AG04450 (cell line): Measurements from ENCODE around the gene CLNK. TPM values are rescaled to one million over a fixed set of nuclear protein-coding genes. Genes with fewer than 3 reads are reported as not detected.
A peak's percentile ranks its signal among the peaks of the same experiment; 100 is the strongest.

Experiments used
- CTCF ChIA-PET: fragments of 300-600, 350-600 bp; formaldehyde crosslinking; extraction: SDS; loops from one replicate; lab custom pipeline; 2022; ENCODE audit warnings: antibody characterized with exemption, inconsistent platforms; lab: Charles Lee
- POLR2A ChIA-PET: fragments of 350-600 bp; formaldehyde crosslinking; extraction: SDS; loops from one replicate; lab custom pipeline; 2021; ENCODE audit warnings: antibody characterized with exemption, inconsistent platforms; lab: Yijun Ruan, JAX
- DNase-seq: peaks from one replicate; pipeline ENCODE4 v3.0.0-alpha.2; 2011; ENCODE audit warnings: low read depth, low spot score
- H3K27ac ChIP-seq: one replicate; pipeline ENCODE4 v1.5.1; 2012; ENCODE audit warnings: low read depth, low read length, control low read depth
- H3K27me3 ChIP-seq: one replicate; pipeline ENCODE4 v1.6.0; 2012; ENCODE audit warnings: low read length; ENCODE audit not compliant: control insufficient read depth, insufficient read depth
- H3K4me3 ChIP-seq: 2 replicates; pipeline ENCODE4 v1.5.1; 2011; ENCODE audit warnings: mild to moderate bottlenecking, low read depth, low read length, control low read depth
- H3K9me3 ChIP-seq: 2 replicates; pipeline ENCODE4 v1.5.1; 2012; ENCODE audit warnings: low read length; ENCODE audit not compliant: control insufficient read depth, insufficient read depth
- CTCF ChIP-seq: IDR thresholded peaks from 2 replicates; pipeline ENCODE4 v1.5.1; 2011; ENCODE audit warnings: low read depth, low read length, control low read depth, inconsistent platforms
- polyA plus RNA-seq: library from polyadenylated mRNA; depleted of rRNA; stranded (reverse); fragments of >200 nt; gene quantifications from 2 replicates; pipeline ENCODE4 v1.2.3, GENCODE V29; 2011

CLNK gene
- polyA plus RNA-seq, 1 experiment = not detected

GRCh38 chr4:10461091-10461849, 223.3 kb downstream of the CLNK start:
- peak overlapping the region; percentile 53 for H3K4me3 ChIP-seq
- peaks cover 13% of the 10 kb centered on the region for H3K27me3 ChIP-seq
- peak; percentile 74 for TF ChIP-seq CTCF
- H3K9me3 ChIP-seq = peaks cover 20% of the 10 kb centered on the region
- no peak overlapping the region for H3K27ac ChIP-seq
- no peak for DNase-seq
- ChIA-PET CTCF (interaction anchor here (0.5 to 4.1 kb wide), 28 partner anchors 8 to 1798 kb away, joined by 3 to 29 read pairs (median 4); no protein-coding TSS in a partner anchor), POLR2A (interaction anchor here (0.6 to 1.4 kb wide), 2 partner anchors 344 to 353 kb away, joined by 3 to 5 read pairs; partner anchors contain the start of gene WDR1)

DNA sequence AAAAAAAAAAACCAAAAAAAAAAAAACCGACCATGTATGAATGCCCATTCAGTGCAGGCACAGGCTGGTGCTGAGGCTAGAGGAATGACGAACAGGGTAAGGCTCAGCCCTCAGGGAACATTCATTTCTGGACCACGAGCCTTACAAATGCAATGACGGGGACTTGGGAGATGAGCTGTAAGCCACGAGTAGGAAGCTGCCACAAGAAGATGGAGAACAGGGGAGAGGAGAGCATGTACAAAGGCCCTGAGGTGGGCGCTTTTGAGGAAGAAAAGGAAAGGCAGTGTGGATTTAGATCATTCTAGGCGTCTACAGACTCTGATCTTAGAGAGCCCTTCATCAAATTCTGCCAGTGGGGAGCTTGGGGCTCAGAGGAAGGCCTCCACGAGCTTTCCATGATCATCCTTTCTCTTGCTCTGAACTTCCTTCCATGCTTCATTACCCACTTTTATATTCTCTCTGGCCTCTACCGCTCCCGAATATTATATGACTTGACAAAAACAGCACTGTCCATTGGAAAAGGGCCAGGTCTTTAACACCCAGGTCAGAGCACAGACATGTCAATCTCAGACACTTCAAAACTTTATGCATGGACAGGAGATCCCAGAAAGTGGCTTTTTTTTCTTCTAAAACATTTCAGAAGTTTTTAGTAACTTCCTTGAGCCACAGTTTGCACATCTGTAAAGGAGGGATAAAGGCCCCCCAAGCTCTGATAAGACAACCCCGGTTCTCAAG, 224.1 kb downstream of the CLNK start:
- ChIA-PET POLR2A (interaction anchor here (1.4 kb wide), 1 partner anchor 343 kb away, joined by 5 read pairs; the partner anchor contains the start of gene WDR1), CTCF (interaction anchor here (0.5 to 4.1 kb wide), 25 partner anchors 9 to 571 kb away, joined by 3 to 29 read pairs (median 4); no protein-coding TSS in a partner anchor)
- Histone ChIP-seq H3K4me3 (peak overlapping the region; percentile 46), H3K27me3 (peaks cover 13% of the 10 kb centered on the region), H3K27ac (no peak overlapping the region), H3K9me3 (peaks cover 20% of the 10 kb centered on the region)
- no peak for TF ChIP-seq CTCF
- no peak for DNase-seq

- no peak for DNase-seq
- H3K27me3 ChIP-seq = peaks cover 13% of the 10 kb centered on the region
- CTCF ChIA-PET = interaction anchor here (2.0 kb wide), 1 partner anchor 79 kb away, joined by 5 read pairs; no protein-coding TSS in a partner anchor
Measured at GRCh38 chr4:10459305-10459704, 225.3 kb downstream of the CLNK start.

DNA sequence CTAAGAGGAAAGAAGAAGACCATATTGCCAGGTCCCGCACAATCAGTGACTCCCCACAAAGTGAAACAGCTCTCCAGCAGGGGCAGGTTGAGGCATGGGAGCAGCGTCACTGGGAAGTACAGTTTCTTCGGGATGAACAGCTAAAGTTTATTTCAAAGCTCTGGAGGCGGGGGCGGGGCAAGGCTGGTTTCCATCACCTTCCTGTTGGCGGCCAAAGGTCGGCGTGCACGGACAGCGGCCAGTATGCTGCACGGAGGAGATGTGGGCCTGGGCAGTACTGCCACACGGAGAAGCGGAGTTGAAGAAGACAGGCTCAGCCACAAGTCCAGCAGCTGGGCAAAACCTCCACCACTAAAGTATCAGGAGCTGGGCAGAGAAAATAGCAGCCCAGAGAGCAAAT, 226.4 kb downstream of the CLNK start:
- peaks cover 20% of the 10 kb centered on the region for H3K9me3 ChIP-seq
- H3K27me3 ChIP-seq = peaks cover 12% of the 10 kb centered on the region
- no peak overlapping the region for H3K4me3 ChIP-seq
- DNase-seq = no peak
- ChIA-PET POLR2A (no interaction called here), CTCF (interaction anchor here (2.0 kb wide), 1 partner anchor 81 kb away, joined by 5 read pairs; no protein-coding TSS in a partner anchor)
- H3K27ac ChIP-seq = no peak overlapping the region
- no peak for TF ChIP-seq CTCF

More at GRCh38 chr4:10459305-10459704, 225.3 kb downstream of the CLNK start:
- Histone ChIP-seq H3K4me3 (no peak overlapping the region), H3K9me3 (peaks cover 20% of the 10 kb centered on the region), H3K27ac (no peak overlapping the region)
- POLR2A ChIA-PET = no interaction called here
- TF ChIP-seq CTCF = no peak
